Gastrocnemius medialis (tissue), 4 donors: Measurements from ENCODE around the gene ADH4.

Source experiments
- POLR2A ChIP-seq, 2 donors: fragments of 450-650 bp; IDR thresholded peaks; one replicate each; pipeline ENCODE4 v1.6.1; 2017; ENCODE audit warnings: antibody characterized with exemption in 2 of 2, mild to moderate bottlenecking in 2 of 2, moderate library complexity in 2 of 2
- TF ChIP-seq, protein P1 (sequence below), 5 experiments: fragments of 450-650 bp in 3 of 5; fragments of 200-600 bp in 2 of 5; sonication (generic) in 2 of 5; IDR thresholded peaks in 4 of 5; conservative IDR thresholded peaks in 1 of 5; 1 replicate in 4 of 5; 2 replicates in 1 of 5; pipeline ENCODE4 v1.5.1; 2016 to 2019; ENCODE audit warnings: antibody characterized with exemption in 5 of 5, mild to moderate bottlenecking in 3 of 5, moderate library complexity in 3 of 5

- TF ChIP-seq, protein P1, sequence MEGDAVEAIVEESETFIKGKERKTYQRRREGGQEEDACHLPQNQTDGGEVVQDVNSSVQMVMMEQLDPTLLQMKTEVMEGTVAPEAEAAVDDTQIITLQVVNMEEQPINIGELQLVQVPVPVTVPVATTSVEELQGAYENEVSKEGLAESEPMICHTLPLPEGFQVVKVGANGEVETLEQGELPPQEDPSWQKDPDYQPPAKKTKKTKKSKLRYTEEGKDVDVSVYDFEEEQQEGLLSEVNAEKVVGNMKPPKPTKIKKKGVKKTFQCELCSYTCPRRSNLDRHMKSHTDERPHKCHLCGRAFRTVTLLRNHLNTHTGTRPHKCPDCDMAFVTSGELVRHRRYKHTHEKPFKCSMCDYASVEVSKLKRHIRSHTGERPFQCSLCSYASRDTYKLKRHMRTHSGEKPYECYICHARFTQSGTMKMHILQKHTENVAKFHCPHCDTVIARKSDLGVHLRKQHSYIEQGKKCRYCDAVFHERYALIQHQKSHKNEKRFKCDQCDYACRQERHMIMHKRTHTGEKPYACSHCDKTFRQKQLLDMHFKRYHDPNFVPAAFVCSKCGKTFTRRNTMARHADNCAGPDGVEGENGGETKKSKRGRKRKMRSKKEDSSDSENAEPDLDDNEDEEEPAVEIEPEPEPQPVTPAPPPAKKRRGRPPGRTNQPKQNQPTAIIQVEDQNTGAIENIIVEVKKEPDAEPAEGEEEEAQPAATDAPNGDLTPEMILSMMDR (IDR thresholded peaks at IDR 0.05 in 4 of 5, conservative IDR thresholded peaks at IDR 0.05 in 1 of 5) = no peak
- no peak for TF ChIP-seq POLR2A (IDR thresholded peaks at IDR 0.05)
Observed at GRCh38 chr4:99159699-99160098, 15.6 kb upstream of the ADH4 start.
